Mesothelial cell of epicardium (in vitro differentiated cells): ENCODE data around the gene CRACDL. TPM values are rescaled to one million over a fixed set of nuclear protein-coding genes. Genes with fewer than 3 reads are reported as not detected.

Experiments used
- DNase-seq, 2 experiments: peaks; one replicate each; pipeline ENCODE4 v3.0.0; 2021; ENCODE audit warnings: low spot score in 2 of 2; ENCODE audit not compliant: unreplicated experiment in 2 of 2
- H3K27ac Mint-ChIP-seq: 2 replicates; pipeline ENCODE4 v1.8.0; 2021; ENCODE audit warnings: mixed read lengths
- H3K27me3 Mint-ChIP-seq: 2 replicates; pipeline ENCODE4 v1.8.0; 2021; ENCODE audit warnings: low read depth, mixed read lengths
- H3K36me3 Mint-ChIP-seq: 2 replicates; pipeline ENCODE4 v1.8.0; 2021; ENCODE audit warnings: mixed read lengths
- H3K4me1 Mint-ChIP-seq: 2 replicates; pipeline ENCODE4 v1.8.0; 2021; ENCODE audit warnings: mixed read lengths
- H3K4me3 Mint-ChIP-seq: 2 replicates; pipeline ENCODE4 v1.8.0; 2021; ENCODE audit warnings: mild to moderate bottlenecking, moderate library complexity, mixed read lengths
- H3K9me3 Mint-ChIP-seq: 2 replicates; pipeline ENCODE4 v1.8.0; 2021; ENCODE audit warnings: mixed read lengths
- total RNA-seq: library from RNA; stranded (reverse); gene quantifications from 3 replicates; pipeline ENCODE4 v1.2.1, GENCODE V29; 2021
- TF ChIP-seq, protein P1 (sequence below): fragments of 200-600 bp; sonication (generic); IDR thresholded peaks from one replicate; pipeline ENCODE4 v1.5.0; 2021; ENCODE audit warnings: antibody characterized with exemption; ENCODE audit not compliant: unreplicated experiment

CRACDL gene
- total RNA-seq, 1 donor from 2014 or later, result 1.7 TPM

DNA sequence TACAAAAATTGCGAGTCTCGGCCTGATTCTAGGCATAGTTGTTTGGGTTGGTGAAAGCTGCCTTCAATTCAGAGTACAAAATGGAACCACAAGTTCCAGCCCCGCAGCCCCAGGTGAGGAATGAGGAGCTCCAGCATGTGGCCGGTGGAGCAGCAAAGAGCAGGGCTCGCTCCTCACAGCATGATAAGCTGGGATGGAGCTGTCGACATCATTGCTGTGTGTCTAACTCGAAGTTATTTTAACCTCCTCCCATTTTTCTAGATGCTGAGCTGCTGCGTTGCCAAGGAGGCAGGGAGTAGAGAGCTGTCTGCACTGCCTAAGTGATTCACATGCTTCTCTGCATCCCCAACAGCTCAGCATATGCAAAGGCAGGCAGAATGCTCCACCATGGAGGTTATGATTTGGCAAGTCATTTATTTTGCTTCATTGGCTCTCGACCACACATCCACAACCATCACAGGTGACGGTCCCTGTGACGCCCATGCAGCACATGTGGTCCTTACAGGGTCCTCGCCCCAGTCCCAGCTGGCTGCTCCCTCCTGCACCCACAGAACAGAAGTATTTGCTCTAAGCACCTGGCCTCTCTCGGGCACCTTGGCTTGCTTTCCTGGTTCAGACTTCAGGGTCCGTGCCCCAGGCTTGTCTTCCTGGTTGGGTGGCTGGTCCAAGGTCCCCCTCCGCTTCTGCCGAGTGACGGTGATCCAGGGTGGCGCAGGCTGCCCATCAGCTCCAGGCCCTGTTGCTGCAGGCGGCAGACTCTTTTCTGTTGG lies 139.1 kb downstream of the CRACDL start:
- Mint-ChIP-seq H3K27ac (no peak overlapping the region), H3K9me3 (no peaks in the 10 kb centered on the region), H3K4me3 (no peak overlapping the region), H3K36me3 (no peaks in the 10 kb centered on the region), H3K4me1 (peaks cover 24% of the 10 kb centered on the region), H3K27me3 (peaks cover 3% of the 10 kb centered on the region)
- TF ChIP-seq, protein P1, sequence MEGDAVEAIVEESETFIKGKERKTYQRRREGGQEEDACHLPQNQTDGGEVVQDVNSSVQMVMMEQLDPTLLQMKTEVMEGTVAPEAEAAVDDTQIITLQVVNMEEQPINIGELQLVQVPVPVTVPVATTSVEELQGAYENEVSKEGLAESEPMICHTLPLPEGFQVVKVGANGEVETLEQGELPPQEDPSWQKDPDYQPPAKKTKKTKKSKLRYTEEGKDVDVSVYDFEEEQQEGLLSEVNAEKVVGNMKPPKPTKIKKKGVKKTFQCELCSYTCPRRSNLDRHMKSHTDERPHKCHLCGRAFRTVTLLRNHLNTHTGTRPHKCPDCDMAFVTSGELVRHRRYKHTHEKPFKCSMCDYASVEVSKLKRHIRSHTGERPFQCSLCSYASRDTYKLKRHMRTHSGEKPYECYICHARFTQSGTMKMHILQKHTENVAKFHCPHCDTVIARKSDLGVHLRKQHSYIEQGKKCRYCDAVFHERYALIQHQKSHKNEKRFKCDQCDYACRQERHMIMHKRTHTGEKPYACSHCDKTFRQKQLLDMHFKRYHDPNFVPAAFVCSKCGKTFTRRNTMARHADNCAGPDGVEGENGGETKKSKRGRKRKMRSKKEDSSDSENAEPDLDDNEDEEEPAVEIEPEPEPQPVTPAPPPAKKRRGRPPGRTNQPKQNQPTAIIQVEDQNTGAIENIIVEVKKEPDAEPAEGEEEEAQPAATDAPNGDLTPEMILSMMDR, result no peak
- no peak for DNase-seq

DNA sequence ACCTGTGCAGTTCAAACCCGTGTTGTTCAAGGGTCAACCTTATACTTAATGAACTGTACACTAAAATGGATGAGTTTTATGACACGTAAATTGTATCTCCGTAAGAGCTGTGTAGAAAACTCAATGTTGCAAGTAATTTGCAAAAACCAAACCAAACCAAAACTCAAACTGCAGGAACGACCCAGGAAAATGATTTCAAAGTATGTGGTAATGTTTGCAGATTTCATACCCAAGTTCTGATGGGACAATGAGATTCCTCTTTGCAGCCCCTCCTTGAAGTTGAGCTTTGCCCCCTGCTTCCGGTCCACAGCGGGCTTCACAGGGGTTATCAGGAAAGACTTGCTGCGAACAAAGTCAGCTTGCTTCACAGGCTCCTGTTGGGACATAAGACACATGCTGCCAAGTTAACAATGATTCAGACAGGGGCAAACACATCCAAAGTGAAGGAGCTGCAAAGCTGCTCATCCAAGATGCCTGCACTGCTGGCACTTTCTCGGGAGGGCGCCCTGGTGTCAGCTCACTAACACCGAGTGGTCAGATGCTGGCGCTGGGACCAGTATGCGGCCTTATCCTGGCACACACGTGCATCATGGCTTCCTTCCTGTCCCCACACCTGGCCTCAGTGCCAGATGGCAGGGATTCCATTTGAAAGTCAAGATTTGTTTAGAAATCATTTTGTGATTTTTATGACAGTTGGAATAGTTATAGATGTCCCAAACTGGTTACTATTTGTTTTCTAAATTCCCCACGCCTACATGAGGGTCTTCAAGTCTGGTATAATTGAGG lies 139.9 kb downstream of the CRACDL start:
- no peak overlapping the region for H3K4me3 Mint-ChIP-seq
- H3K4me1 Mint-ChIP-seq, result peaks cover 24% of the 10 kb centered on the region
- no peak overlapping the region for H3K27ac Mint-ChIP-seq
- H3K9me3 Mint-ChIP-seq, result no peaks in the 10 kb centered on the region
- H3K27me3 Mint-ChIP-seq, result peaks cover 5% of the 10 kb centered on the region
- TF ChIP-seq, protein P1, result no peak
- no peaks in the 10 kb centered on the region for H3K36me3 Mint-ChIP-seq
- no peak for DNase-seq

DNA sequence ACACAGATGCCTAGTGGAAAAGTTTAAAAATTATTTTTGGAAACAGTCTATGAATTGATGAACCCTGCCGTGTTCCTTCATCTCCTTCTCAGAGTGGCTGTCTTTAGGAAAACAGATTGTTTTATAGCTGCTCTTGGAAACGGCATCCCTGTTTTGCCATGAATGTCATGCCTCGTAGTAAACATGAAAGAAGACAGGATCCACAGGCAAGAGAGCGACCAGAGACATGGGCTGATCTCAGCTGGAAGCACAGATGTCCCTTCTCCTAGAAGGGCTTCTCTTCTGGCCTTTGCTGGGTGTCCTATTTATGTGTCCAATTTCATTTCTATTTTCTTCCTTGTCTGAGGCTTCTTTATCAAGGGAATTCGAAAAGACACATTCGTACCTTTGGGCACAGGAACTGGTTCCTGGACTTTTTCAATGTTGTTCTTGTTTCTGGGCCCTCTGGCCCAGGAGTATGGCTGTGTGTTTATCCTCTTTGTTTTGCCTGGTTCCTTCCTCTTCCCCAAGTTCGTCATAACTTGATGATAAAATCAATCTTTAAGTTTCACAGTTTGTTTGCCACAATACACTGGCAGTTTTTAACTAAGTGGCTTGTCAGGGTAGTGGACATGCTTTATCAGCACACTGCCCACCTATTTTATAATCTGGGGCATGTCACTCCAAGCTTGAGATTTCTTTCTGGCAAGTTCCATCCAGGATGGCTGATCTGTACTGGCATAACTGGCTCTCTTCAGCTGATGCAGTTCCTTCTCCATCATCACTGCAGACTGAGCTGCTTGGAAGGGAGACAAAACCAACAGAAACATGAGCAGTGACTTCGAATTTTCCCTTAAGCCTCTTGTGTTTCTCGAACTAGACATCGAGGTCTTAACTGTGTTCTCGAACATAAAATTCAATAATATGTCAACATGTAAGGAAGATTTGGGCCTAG lies 141.9 kb downstream of the CRACDL start:
- TF ChIP-seq, protein P1, result no peak
- Mint-ChIP-seq H3K27ac (peak overlapping the region; percentile 82), H3K4me3 (no peak overlapping the region), H3K9me3 (no peaks in the 10 kb centered on the region), H3K27me3 (peaks cover 1% of the 10 kb centered on the region), H3K4me1 (peaks cover 28% of the 10 kb centered on the region), H3K36me3 (no peaks in the 10 kb centered on the region)
- no peak for DNase-seq

DNA sequence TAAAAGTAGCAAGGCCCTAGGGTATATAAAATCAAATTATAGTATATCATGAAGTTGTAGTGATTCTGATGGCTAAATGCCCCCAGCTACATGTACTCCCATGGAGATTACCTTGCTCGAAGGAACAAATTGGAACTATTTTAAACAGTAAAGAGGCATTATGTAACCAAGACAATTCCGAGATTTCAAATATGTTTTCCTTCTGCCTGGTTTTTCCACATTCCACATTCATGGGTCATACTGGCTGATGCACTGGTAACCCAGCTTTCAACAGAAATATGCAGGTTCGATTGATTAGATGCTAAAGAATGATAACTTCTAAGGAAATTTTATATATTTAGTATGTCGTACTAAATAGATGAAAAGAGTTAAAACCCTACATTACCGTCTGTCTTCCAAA lies 142.8 kb downstream of the CRACDL start:
- peaks cover 29% of the 10 kb centered on the region for H3K4me1 Mint-ChIP-seq
- DNase-seq, result no peak
- H3K36me3 Mint-ChIP-seq, result no peaks in the 10 kb centered on the region
- H3K27ac Mint-ChIP-seq, result peak overlapping the region; percentile 82
- H3K27me3 Mint-ChIP-seq, result peaks cover 1% of the 10 kb centered on the region
- no peaks in the 10 kb centered on the region for H3K9me3 Mint-ChIP-seq
- no peak overlapping the region for H3K4me3 Mint-ChIP-seq
- TF ChIP-seq, protein P1, result no peak

DNA sequence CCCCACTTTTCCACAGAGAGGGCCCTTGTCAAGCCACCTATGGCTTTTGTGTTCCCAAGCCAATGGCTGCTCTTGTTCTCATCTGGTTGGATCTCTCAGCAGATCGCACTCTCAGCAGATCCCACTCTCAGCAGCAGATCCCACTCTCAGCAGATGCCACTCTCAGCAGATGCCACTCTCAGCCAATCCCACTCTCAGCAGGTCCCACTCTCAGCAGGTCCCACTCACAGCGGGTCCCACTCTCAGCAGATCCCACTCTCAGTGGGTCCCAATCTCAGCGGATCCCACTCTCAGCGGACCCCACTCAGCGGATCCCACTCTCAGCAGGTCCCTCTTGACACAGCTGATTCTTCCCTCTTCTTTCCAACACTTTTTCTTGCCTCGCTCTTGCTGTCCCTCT lies 145.8 kb downstream of the CRACDL start:
- H3K27me3 Mint-ChIP-seq, result peaks cover 1% of the 10 kb centered on the region
- DNase-seq, result no peak
- H3K4me1 Mint-ChIP-seq, result peaks cover 29% of the 10 kb centered on the region
- H3K27ac Mint-ChIP-seq, result no peak overlapping the region
- no peaks in the 10 kb centered on the region for H3K9me3 Mint-ChIP-seq
- TF ChIP-seq, protein P1, result no peak
- H3K36me3 Mint-ChIP-seq, result no peaks in the 10 kb centered on the region
- H3K4me3 Mint-ChIP-seq, result no peak overlapping the region
